GM04503 (cell line): ENCODE results near the gene GDF11.

Source experiments
- DNase-seq: peaks from one replicate; pipeline ENCODE4 v3.0.0-alpha.2; 2012; ENCODE audit warnings: low read depth

Gene GDF11

GRCh38 chr12:55707219-55707671, 35.7 kb upstream of the GDF11 start:
- no peak for DNase-seq

DNA sequence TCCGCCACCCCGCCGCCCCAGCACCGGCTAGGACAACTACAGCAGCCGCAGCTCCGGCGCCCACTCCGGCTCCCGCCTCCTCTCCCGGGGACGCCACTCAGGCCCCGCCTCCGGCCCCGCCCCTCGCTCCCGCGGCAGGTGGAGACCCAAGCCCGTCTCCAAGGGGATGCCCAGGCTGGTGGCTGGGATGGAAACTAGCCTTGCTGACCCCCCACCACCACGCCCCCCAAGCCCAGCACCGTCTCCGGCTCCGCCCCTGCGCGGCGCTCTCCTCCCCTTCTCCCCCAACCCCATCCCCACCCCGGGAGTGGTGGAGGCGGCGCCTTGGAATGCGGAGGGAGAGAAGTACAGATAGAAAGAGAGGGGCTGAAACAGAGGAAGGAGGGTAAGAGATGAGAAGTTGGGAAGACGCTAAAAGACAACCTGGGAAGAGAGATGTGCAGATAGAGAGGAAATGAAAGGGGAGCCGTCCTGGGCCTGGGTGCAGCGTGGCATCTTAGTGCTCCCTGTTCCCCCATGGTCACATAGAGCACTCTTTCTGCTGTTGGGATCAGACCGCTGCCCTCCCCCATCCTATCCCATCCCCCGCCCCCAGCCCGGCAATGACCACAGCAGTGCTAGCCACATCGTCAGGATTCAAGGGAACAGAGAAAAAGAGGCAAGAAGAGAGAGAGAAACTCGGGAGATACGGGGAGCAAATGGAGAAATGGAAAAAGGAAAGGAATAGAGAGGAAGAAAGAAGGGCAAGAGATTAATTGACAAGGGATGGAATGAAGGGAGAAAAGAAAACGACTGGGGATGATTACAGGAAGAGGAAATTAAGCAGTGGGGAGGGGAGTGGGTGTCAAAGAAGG, 34.9 kb upstream of the GDF11 start, which contains the start of gene ITGA7:
Gene ITGA7 (minus strand): TSS at position 64 of the 854 bp plus-strand sequence. CDS start 222 bp downstream, outside the sequence.
- DNase-seq: no peak

DNA sequence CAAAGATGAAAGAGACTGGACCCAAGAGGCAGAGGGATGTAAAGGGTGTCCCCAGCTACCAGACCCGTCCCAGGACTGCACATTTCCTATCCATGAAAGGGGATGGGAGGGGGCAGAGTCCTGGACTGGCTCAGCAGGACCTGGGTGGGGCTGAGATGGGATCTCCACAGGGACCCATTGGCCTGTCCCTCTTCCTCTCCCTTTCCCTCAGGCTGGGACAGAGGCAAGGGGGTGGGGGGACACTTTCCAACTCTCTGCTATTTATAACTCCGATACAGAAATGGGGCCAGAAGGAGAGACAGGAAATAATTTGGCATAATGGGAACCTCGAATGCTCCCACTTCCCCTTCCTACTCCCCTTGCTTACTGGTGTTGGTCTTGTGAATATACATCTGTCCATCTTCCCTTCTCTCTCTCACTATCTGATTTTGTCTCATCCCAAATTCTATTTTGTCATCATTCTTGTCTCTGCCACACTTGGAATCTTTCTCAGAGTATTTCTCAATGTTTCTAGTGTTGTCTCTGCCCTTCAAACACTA, 34.2 kb upstream of the GDF11 start:
- DNase-seq: no peak

- DNase-seq: no peak
These were observed 31.0 kb upstream of the GDF11 start for GRCh38 chr12:55711786-55712553.

DNA sequence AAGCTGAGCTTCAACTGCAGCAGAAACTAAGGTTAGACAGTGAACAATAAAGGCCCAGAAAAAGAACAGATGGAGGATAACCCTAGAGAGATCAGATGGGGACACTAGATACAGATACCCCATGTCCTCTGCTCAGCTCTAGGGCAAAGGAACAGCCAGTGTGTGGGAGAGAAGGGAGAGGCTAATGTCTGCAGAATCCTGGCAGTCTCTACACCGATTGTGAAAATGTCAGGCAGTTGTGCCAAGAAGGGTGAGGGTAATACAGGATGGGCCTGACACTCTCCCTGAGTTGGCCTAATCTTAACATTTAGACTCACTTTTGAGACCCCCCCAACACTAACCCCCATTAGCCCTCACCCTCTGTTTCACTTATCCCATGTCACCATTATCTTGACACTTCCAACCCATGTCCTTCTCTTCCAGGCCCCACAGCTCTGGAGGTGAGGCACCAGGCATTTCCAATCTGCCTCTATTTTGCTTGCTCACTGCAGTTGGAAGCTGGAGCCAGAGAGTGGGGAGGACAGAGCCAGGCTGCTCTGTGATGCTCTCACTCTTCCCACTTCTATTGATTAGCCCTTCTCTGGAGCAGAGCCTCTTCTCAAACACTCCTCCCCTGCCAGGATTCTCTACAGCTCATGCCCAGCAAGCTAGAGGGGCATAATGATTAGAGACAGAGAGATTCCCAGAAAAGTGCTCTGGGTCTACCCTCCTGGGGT, 30.1 kb upstream of the GDF11 start:
- no peak for DNase-seq

DNA sequence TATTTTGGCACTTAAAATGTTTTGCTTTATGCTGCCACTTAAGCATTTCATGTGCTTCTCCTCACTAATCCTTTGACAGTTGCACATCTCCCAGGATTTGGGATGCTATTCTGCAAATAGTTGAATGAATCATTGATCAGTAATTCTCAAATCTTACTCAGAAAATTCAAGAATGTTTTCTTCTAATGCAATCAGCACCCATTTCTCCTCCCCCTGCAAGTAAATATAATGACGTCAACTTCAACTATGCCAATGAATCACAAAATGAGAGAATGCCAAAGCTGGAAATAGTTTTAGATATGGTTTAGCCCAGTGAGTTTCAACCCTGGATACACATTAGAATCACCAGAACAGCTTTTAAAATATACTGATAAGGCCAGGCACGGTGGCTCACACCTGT, 29.2 kb upstream of the GDF11 start:
- DNase-seq: peak; percentile 80

DNA sequence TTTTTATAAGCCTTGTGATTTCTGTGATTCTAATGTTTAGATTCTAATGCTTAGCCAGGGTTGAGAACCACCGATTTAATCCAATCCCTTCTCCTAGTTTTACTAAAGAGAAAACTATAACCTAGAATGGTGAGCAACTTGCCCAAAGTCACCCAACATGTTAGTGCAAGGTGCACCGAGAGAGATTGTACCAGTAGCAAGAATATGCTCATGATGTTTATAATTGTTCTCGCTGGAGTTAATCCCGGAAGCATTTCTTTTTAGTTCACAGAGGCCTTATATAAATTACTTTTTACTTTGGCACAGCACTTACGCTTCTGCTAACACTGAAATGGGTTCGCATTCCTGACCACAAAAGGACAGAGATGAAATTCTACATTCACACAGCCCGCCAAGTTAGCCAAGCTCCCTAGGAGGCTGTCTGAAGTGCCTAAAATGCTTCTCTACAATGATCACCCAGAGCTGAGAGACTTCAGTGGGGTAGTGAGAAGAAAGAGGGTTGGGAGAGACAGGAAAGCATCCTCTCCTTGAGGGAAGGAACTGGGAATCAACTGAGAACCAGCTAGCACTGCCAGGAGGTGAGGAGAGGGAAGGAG, 27.7 kb upstream of the GDF11 start:
- no peak for DNase-seq

DNA sequence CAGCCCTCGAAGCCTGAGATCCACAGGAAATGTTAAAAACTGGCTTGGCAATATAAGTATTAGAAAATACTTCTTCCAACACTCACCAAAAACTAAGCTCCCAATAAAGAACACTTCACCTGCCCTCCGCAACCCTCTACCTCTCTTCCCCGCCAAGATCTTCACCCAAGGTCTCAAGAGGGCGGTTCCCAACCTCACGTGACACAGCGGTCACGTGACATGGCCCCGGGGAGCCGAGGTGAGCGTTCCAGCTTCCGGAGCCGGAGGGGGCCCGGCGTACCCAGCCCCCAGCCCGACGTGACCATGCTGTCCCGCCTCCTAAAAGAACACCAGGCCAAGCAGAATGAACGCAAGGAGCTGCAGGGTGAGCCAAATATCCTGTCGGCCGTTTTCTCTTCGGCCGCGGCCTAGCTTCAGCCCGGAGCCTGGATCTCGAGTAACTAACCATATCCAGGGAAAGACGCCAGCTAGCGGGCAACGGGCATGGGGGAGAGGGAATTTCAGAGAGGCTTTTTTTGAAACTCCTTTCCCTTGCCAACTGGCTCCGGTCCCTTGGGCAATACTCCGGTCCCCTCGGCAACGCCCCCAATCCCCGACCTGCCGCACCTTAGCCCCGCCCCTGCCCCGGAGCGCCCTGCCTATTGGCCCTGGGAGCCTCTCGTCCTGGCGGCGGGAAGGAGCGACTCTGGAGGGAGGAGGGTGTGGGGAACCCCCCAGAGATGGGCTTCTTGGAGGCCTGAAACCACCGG, 26.9 kb upstream of the GDF11 start, which contains the start of gene BLOC1S1:
Gene BLOC1S1 (plus strand): TSS at position 214 of the 749 bp plus-strand sequence. CDS start 6 bp downstream, at position 220.
- DNase-seq: peak; percentile 49

DNA sequence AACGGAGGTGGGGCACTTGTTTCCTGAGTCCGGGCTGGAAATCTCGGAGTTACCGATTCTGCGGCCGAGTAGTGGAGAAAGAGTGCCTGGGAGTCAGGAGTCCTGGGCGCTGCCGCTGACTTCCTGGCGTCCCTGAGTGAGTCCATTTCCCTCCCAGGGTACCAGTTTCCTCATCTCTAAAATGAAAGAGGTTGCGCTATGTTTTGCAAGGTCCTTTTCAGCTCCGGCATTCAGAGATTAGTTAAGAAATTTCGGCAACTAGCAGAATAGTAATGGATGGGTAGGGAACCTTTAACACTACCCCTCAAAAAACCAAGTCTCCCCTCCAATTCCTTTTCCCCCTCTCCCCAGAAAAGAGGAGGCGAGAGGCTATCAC, 26.4 kb upstream of the GDF11 start:
- DNase-seq: no peak

GRCh38 chr12:55717011-55718007, 25.6 kb upstream of the GDF11 start:
- no peak for DNase-seq

- no peak for DNase-seq
These were observed 24.9 kb upstream of the GDF11 start for GRCh38 chr12:55718015-55718414.

DNA sequence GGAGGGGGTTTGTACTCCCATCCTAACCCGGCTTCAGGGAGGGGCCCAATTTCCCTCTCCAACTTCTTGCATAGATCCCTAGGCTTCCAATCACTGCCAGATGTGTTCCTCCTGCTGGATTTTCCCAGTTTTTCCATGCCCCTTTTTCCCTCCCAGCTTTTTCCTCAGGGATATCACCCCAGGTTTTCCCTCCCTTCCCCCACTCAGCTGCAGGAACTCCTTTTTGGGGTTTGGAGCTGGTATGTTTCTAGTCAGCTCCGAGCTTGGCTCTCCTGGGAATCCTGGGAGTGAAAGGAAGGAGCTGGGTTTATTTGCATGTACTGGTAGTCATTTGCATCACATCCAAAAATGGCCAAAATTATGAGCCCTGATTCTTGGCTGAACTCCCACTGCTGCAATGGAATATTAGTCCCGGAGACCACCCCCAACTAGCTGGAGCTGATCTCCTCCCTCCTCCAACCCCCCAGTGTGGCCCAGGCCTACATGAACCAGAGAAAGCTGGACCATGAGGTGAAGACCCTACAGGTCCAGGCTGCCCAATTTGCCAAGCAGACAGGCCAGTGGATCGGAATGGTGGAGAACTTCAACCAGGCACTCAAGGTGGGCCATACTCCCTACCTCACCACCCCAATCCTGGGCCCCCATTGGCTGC, 24.2 kb upstream of the GDF11 start:
- no peak for DNase-seq

DNA sequence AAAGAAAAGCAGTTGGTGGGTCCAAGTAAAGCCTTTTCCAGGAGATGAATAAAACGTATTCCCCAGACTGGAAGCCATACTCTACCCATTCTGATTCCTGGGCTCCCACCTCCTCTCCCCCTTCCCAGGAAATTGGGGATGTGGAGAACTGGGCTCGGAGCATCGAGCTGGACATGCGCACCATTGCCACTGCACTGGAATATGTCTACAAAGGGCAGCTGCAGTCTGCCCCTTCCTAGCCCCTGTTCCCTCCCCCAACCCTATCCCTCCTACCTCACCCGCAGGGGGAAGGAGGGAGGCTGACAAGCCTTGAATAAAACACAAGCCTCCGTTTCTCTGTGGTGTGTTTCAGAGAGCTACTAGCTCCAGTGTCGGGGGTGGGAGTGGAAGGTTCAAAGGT, 23.6 kb upstream of the GDF11 start:
- DNase-seq: no peak

GRCh38 chr12:55720071-55720564, 22.8 kb upstream of the GDF11 start, which contains the start of gene RDH5:
Gene RDH5, plus strand, starts transcription at chr12:55720393. Its CDS starts 792 bp downstream, at chr12:55721185.
- DNase-seq: no peak

- peak; percentile 89 for DNase-seq
These were observed 22.0 kb upstream of the GDF11 start for GRCh38 chr12:55720894-55721444.

- no peak for DNase-seq
These were observed 21.2 kb upstream of the GDF11 start for GRCh38 chr12:55721601-55722213.

DNA sequence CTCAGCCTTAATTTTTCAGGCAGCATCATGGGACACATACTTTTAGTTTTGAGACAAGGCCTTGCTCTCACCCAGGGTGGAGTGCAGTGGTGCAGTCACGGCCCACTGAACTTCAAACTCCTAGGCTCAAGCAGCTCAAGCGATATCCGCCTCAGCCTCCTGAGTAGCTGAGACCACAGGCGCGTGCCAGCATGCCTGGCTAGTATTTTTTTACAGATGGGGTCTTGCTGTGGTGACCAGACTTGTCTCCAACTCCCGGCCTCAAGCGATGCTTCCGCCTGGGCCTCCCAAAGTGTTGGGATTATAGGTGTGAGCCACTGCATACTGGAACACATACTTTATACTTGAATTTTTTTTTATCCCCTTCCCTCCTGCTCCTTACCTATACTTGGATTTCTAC, 20.0 kb upstream of the GDF11 start:
- no peak for DNase-seq
